ENCODE measurements around the gene HIP1. TPM values are rescaled to one million over a fixed set of nuclear protein-coding genes. Genes with fewer than 3 reads are reported as not detected.

The HIP1 gene
- total and polyA plus RNA-seq, 2 of the 13 experiments (the other 11 are each of a cell fraction or from before 2014, with no cell fraction given), result 4.5 to 6.2 TPM

DNA sequence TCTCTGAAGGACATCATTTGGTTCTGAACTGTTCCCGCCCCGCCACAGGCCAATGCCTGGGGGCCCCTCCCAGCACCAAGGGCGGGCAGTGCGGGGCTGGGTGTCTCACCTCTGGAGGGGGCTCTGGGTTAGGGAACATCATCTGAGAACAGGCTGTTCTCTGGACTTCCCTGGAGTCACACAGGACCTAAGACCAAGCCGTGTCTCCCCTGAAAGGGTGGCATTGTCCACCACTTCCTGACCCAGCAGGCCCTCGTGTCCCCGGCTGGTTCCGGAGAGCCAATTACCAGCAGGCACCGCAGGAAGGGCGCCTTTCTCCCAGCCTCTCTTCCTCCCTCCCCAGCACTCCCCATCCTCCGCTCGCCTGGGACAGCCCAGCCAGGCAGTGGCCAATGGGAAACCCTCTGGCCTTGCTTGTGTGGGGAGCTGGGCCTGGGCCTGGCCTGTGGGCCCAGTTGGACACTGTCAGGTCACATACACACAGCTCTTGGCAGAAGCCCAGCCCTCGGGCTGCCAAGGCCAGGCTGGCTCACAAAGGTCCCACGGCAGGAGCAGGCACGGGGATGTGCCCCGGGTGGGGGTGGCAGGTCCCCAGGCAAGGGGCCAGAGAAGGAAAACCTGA, 127.1 kb downstream of the HIP1 start (continued):
- no peak for TF ChIP-seq ZNF646 (CRISPR knock-in tag; IDR thresholded peaks at IDR 0.05)
- TF ChIP-seq RELA (CRISPR knock-in tag; IDR thresholded peaks at IDR 0.05), result peak; percentile 75; the same call in 1 of the 2 replicates
- peak; percentile 79; the same call in 1 of the 2 replicates for TF ChIP-seq BRCA1 (CRISPR knock-in tag; IDR thresholded peaks at IDR 0.05)
- TF ChIP-seq MEF2D (CRISPR knock-in tag; IDR thresholded peaks at IDR 0.05), result peak; percentile 64; the same call in 1 of the 2 replicates
- no peak for TF ChIP-seq MAFK (conservative IDR thresholded peaks at IDR 0.05 in 1 of 2, IDR thresholded peaks at IDR 0.05 in 1 of 2; ENCODE audit: low read length in 2 of 2)
- TF ChIP-seq, protein P1, sequence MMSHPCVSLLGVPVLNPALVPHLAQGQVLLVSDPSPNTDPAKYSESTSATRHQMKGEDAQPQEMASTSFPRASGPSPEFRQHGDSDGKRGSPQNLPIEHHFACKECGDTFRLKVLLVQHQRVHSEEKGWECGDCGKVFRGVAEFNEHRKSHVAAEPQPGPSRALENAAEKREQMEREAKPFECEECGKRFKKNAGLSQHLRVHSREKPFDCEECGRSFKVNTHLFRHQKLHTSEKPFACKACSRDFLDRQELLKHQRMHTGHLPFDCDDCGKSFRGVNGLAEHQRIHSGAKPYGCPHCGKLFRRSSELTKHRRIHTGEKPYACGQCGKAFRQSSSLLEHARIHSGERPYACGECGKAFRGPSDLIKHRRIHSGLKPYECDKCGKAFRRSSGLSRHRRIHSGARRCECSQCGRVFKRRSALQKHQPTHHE (CRISPR knock-in tag; IDR thresholded peaks at IDR 0.05; ENCODE audit: borderline replicate concordance), result no peak
- peak; percentile 95 for TF ChIP-seq DR1 (CRISPR knock-in tag; IDR thresholded peaks at IDR 0.05)
- peak; percentile 80; the same call in 1 of the 2 replicates for TF ChIP-seq ZSCAN9 (CRISPR knock-in tag; IDR thresholded peaks at IDR 0.05; ENCODE audit: borderline replicate concordance)
- TF ChIP-seq ZNF775 (CRISPR knock-in tag; IDR thresholded peaks at IDR 0.05; ENCODE audit: borderline replicate concordance), result no peak
- no peak for TF ChIP-seq NCOA1 (CRISPR knock-in tag; IDR thresholded peaks at IDR 0.05)
- no peak for TF ChIP-seq ZNF225 (CRISPR knock-in tag; IDR thresholded peaks at IDR 0.05)
- no peak for TF ChIP-seq NR2F6 (IDR thresholded peaks at IDR 0.05)
- TF ChIP-seq NR2F6 (CRISPR knock-in tag; IDR thresholded peaks at IDR 0.05), result no peak
- no peak for TF ChIP-seq ATF5 (CRISPR knock-in tag; IDR thresholded peaks at IDR 0.05; ENCODE audit: low read depth)
- no peak for TF ChIP-seq ZNF260 (CRISPR knock-in tag; IDR thresholded peaks at IDR 0.05; ENCODE audit: borderline replicate concordance, low read depth)
- no peak for TF ChIP-seq CEBPB (IDR thresholded peaks at IDR 0.05; ENCODE audit: borderline replicate concordance, low read depth, low read length)
- no peak for TF ChIP-seq ZBTB8A (CRISPR knock-in tag; IDR thresholded peaks at IDR 0.05; ENCODE audit: borderline replicate concordance, low read depth)
- TF ChIP-seq TERF1 (CRISPR knock-in tag; IDR thresholded peaks at IDR 0.05), result no peak

All from HepG2 (cell line).